ENCODE data around the gene ANO2.
A peak's percentile ranks its signal among the peaks of the same experiment; 100 is the strongest.

The ANO2 gene

DNA sequence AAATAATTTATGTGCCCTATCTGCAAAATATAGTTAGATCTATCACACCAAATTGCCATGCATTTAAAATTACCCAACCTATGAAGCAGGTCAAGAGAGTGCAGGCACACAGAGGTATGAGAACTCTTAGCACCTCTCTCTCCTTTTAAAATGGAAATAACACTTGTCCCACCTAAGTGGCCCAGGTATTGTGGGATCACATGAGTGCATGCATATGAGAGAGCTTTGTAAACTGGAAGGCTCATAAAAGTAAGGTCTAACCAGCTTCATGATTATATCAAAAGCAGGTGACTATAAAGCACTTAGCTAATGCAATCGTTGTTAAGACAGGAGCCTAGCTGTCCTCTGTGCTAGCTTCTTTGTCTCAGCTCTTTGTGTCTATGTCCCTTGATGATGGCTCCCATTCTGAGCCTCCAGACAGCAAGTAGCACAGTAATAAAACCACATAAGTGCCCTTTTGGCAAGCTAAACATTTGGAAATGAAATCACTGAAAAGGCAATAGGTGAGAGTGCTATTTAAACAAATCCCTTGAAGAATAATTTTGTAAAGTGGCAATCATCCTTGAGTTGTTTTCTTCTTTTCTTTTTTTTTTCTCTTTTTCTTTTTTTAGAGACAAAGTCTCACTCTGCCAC is 294.1 kb downstream of the ANO2 start:
- in situ Hi-C loops (cut with HindIII; ENCODE audit: low sequenced_read_pairs): no loop called here
- H3K4me3 ChIP-seq (ENCODE audit: low read depth, low read length): no peak overlapping the region
- no peak for DNase-seq (ENCODE audit: low read depth)
- TF ChIP-seq CTCF (IDR thresholded peaks at IDR 0.05; ENCODE audit: low read depth, low read length, missing control alignments): no peak

- TF ChIP-seq CTCF (IDR thresholded peaks at IDR 0.05; ENCODE audit: low read depth, low read length, missing control alignments): no peak
- DNase-seq (ENCODE audit: low read depth): no peak
- H3K4me3 ChIP-seq (ENCODE audit: low read depth, low read length): no peak overlapping the region
- in situ Hi-C loops (cut with HindIII; ENCODE audit: low sequenced_read_pairs): no loop called here
These were observed 294.8 kb downstream of the ANO2 start for GRCh38 chr12:5650281-5650680.

GRCh38 chr12:5648692-5649359 is 296.2 kb downstream of the ANO2 start:
- H3K4me3 ChIP-seq (ENCODE audit: low read depth, low read length): no peak overlapping the region
- in situ Hi-C loops (cut with HindIII; ENCODE audit: low sequenced_read_pairs): no loop called here
- DNase-seq (ENCODE audit: low read depth): peak; percentile 4
- peak; percentile 67 for TF ChIP-seq CTCF (IDR thresholded peaks at IDR 0.05; ENCODE audit: low read depth, low read length, missing control alignments)

DNA sequence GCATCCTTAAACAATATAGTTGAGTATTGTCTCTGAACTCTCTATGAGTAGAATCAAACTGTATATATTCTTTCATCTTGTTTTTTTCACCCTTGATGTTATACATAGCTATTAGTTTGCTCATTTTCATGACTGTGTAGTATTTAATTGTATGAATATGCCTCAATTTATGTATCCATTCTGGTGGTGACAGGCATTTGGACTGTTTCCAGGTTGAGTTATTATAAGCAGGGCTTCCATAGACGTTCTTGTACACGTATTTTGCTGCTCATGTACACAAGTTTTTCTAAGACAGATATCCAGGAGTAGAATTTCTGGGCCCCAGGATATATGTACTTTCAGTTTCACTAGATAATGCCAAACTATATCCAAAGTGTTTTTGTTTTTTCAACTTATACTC is 301.8 kb downstream of the ANO2 start:
- in situ Hi-C loops (cut with HindIII; ENCODE audit: low sequenced_read_pairs): no loop called here
- no peak overlapping the region for H3K4me3 ChIP-seq (ENCODE audit: low read depth, low read length)
- DNase-seq (ENCODE audit: low read depth): no peak
- TF ChIP-seq CTCF (IDR thresholded peaks at IDR 0.05; ENCODE audit: low read depth, low read length, missing control alignments): no peak

- no peak for DNase-seq (ENCODE audit: low read depth)
- in situ Hi-C loops (cut with HindIII; ENCODE audit: low sequenced_read_pairs): no loop called here
- H3K4me3 ChIP-seq (ENCODE audit: low read depth, low read length): no peak overlapping the region
- TF ChIP-seq CTCF (IDR thresholded peaks at IDR 0.05; ENCODE audit: low read depth, low read length, missing control alignments): no peak
These were observed 307.4 kb downstream of the ANO2 start for GRCh38 chr12:5637698-5638097.

DNA sequence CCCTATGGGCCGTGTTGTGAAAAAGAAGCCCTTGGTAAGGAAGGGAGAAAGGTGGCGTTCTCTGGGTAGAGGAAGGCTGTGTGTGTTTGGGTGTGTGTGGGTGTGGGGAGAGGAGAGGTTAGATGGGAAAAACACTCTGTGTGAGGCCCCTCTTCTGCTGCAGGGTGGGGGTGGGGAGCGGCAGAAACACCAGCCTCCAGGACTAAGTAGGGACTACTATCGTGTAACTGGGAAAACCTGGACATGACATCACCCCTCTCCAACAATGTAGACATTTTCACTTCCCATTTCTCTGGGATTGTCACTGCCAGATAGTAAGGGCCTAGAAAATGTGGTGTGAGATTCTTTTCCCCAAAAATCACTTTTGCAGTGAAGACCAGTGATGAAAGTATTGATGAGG is 308.2 kb downstream of the ANO2 start:
- DNase-seq (ENCODE audit: low read depth): no peak
- no peak overlapping the region for H3K4me3 ChIP-seq (ENCODE audit: low read depth, low read length)
- TF ChIP-seq CTCF (IDR thresholded peaks at IDR 0.05; ENCODE audit: low read depth, low read length, missing control alignments): no peak
- in situ Hi-C loops (cut with HindIII; ENCODE audit: low sequenced_read_pairs): no loop called here

Measured in astrocyte of the cerebellum (primary cell).